ENCODE data around the gene UNC5C. TPM values are rescaled to one million over a fixed set of nuclear protein-coding genes. Genes with fewer than 3 reads are reported as not detected.

Gene UNC5C
- total RNA-seq, 3 donors from 2014 or later: 6.2 to 20.9 (median 6.2) TPM

DNA sequence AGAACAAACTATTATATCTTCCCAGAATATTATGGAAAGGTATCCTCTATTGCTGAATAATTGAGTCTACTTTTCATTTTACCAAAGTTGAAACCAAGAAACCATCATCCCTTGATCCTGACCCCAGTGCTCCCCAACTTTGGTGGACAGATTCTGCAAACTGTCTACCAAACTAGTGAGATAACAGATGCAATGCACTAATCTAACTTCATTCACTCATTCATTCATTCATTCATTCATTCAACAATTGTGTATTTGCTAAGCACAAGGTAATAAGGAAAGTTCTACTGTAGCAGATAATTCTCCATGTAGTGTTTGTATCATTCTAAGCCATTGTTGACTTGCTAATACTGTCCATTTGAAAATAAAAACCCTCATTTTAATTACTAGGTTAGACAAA lies 150.6 kb downstream of the UNC5C start:
- H3K9me3 ChIP-seq: no peaks in the 10 kb centered on the region
- H3K27me3 ChIP-seq: no peaks in the 10 kb centered on the region
- DNase-seq (ENCODE audit: low spot score in 2 of 2): no peak
- TF ChIP-seq POLR2A (IDR thresholded peaks at IDR 0.05) (no peak), POLR2AphosphoS5 (IDR thresholded peaks at IDR 0.05) (no peak)
- TF ChIP-seq, protein P1, sequence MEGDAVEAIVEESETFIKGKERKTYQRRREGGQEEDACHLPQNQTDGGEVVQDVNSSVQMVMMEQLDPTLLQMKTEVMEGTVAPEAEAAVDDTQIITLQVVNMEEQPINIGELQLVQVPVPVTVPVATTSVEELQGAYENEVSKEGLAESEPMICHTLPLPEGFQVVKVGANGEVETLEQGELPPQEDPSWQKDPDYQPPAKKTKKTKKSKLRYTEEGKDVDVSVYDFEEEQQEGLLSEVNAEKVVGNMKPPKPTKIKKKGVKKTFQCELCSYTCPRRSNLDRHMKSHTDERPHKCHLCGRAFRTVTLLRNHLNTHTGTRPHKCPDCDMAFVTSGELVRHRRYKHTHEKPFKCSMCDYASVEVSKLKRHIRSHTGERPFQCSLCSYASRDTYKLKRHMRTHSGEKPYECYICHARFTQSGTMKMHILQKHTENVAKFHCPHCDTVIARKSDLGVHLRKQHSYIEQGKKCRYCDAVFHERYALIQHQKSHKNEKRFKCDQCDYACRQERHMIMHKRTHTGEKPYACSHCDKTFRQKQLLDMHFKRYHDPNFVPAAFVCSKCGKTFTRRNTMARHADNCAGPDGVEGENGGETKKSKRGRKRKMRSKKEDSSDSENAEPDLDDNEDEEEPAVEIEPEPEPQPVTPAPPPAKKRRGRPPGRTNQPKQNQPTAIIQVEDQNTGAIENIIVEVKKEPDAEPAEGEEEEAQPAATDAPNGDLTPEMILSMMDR (IDR thresholded peaks at IDR 0.05): no peak
- H3K4me1 ChIP-seq: no peaks in the 10 kb centered on the region
- H3K4me3 ChIP-seq: no peak overlapping the region
- intact Hi-C loops (cut with DNase I; ENCODE audit: low total_unique reads): no loop called here
- no peaks in the 10 kb centered on the region for H3K36me3 ChIP-seq
- no peak overlapping the region for H3K27ac ChIP-seq

DNA sequence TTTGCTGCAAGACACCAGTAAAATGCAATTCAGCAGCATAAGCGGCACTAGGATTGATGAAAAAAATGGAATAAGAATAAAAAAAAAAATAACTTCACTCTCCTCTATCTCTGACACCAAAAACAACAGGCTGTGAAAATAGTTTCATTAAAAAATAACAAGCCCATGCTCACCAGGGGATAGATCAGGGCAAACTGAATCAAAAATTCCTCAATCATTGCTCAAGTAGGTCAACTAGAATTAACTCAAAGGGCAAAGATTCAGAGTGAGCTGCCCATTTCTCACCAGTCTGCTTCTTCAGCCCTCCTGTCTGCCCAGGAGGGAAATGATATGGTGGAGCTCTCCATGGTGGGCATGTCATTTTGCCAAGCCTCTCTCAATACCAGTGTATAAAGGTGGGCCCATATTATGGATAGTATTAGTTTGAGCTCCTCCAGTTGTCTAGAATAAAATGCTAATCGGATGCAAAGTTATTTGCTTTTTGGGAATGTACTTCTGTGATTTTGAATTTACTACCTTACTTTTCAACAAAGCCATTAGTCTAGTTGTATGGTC lies 153.9 kb downstream of the UNC5C start:
- Histone ChIP-seq H3K4me3 (no peak overlapping the region), H3K27me3 (no peaks in the 10 kb centered on the region), H3K4me1 (no peaks in the 10 kb centered on the region), H3K36me3 (no peaks in the 10 kb centered on the region), H3K27ac (no peak overlapping the region), H3K9me3 (no peaks in the 10 kb centered on the region)
- no peak for DNase-seq (ENCODE audit: low spot score in 2 of 2)
- intact Hi-C loops (cut with DNase I; ENCODE audit: low total_unique reads): loop anchor here (2.0 kb wide), 1 partner anchor 32 kb away; no protein-coding TSS in a partner anchor
- TF ChIP-seq, protein P1 (IDR thresholded peaks at IDR 0.05): no peak
- TF ChIP-seq POLR2AphosphoS5 (IDR thresholded peaks at IDR 0.05) (no peak), POLR2A (IDR thresholded peaks at IDR 0.05) (no peak)

DNA sequence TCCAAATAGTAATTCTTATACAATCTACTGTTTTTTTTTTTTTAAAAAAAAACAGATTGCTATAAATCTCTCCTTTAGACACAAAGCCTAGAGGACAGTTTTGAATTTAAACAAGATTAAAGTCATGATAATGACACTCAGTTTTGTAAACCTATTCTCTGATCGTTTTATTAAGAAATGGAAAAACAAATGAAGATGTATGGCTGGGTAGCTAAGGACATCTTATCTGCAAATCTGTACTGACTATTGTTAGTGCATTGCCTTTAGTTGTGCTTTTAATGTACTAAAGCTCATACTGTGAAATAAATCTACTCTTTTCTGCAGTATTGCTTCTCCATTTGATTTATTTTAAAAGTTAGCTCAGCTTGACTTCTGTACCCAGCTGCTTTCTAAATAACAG lies 155.0 kb downstream of the UNC5C start:
- Histone ChIP-seq H3K4me3 (no peak overlapping the region), H3K36me3 (no peaks in the 10 kb centered on the region), H3K9me3 (no peaks in the 10 kb centered on the region), H3K27me3 (no peaks in the 10 kb centered on the region), H3K27ac (no peak overlapping the region), H3K4me1 (no peaks in the 10 kb centered on the region)
- TF ChIP-seq POLR2A (IDR thresholded peaks at IDR 0.05): no peak
- no peak for TF ChIP-seq POLR2AphosphoS5 (IDR thresholded peaks at IDR 0.05)
- TF ChIP-seq, protein P1 (IDR thresholded peaks at IDR 0.05): no peak
- intact Hi-C loops (cut with DNase I; ENCODE audit: low total_unique reads): loop anchor here (2.0 kb wide), 1 partner anchor 33 kb away; no protein-coding TSS in a partner anchor
- DNase-seq (ENCODE audit: low spot score in 2 of 2): no peak

DNA sequence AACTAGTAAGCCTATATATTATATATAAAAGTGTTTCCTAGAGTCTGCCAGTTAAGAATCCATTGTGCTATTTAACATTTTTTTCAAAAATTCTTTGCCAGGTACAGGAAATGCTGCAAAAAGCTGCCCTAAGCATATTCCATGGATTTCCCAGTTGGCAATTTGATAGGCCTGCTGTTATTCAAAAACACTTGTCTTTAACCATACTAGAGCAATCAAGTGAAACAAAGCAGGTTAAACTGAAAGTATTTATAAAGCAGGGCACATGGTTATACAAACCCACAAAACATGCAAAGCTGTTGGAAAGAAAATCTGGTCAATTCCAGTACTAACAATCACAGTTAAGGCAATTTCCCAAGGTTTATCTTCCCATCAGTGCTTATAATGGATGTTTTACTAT lies 159.9 kb downstream of the UNC5C start:
- Histone ChIP-seq H3K36me3 (no peaks in the 10 kb centered on the region), H3K27ac (no peak overlapping the region), H3K27me3 (no peaks in the 10 kb centered on the region), H3K4me1 (no peaks in the 10 kb centered on the region), H3K9me3 (no peaks in the 10 kb centered on the region), H3K4me3 (no peak overlapping the region)
- no peak for TF ChIP-seq POLR2AphosphoS5 (IDR thresholded peaks at IDR 0.05)
- TF ChIP-seq, protein P1 (IDR thresholded peaks at IDR 0.05): no peak
- no peak for TF ChIP-seq POLR2A (IDR thresholded peaks at IDR 0.05)
- intact Hi-C loops (cut with DNase I; ENCODE audit: low total_unique reads): no loop called here
- no peak for DNase-seq (ENCODE audit: low spot score in 2 of 2)

DNA sequence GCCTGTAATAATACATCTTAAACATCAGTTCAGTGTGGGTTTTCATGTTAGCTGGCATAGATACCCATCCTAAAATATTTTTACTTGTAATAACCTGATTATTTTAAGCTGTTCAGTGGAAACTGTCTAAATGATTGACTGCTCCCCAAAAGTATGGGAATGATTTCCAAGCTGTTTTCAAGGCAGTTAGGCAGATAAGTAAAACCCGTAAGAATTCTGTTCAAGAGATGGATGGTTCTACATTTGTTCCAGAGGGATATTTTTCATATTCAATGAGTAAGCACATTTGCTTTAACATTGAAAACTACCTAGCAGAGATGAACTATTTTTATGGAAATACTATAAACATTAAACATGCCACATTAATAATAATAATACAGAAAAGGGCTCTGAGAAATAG lies 161.1 kb downstream of the UNC5C start:
- H3K27me3 ChIP-seq: no peaks in the 10 kb centered on the region
- no peaks in the 10 kb centered on the region for H3K9me3 ChIP-seq
- no peak for DNase-seq (ENCODE audit: low spot score in 2 of 2)
- no peaks in the 10 kb centered on the region for H3K4me1 ChIP-seq
- H3K36me3 ChIP-seq: no peaks in the 10 kb centered on the region
- intact Hi-C loops (cut with DNase I; ENCODE audit: low total_unique reads): no loop called here
- H3K27ac ChIP-seq: no peak overlapping the region
- no peak for TF ChIP-seq POLR2AphosphoS5 (IDR thresholded peaks at IDR 0.05)
- TF ChIP-seq POLR2A (IDR thresholded peaks at IDR 0.05): no peak
- TF ChIP-seq, protein P1 (IDR thresholded peaks at IDR 0.05): no peak
- no peak overlapping the region for H3K4me3 ChIP-seq

All from breast epithelium (tissue), 4 donors.